ENCODE measurements around the gene MRPS34.

DNA sequence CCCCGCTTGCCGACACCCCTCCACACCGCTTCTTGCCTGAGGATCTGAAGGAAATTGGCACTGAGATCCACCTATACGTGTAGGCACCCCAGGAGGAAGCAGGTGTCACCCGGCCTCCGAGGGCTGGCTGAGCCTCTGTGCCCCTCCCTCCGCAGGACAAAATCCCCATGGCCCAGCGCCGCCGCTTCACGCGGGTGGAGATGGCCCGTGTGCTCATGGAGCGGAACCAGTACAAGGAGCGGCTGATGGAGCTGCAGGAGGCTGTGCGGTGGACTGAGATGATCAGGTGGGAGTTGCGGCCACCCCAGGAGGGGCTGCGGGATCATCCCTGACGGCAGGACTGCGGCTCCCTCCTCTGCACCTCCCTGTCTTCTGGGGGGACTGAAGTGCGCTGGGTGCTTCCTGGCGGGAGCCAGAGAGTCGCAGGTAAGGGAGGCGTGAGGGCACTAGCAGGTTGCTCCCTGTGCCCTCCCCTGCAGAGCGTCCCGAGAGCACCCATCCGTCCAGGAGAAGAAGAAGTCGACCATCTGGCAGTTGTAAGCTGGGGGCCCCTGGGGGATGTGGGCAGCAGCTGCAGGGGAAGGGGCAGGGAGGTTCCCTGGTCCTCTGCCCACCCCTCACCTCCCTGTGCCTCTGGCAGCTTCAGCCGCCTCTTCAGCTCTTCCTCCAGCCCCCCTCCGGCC is 10.6 kb downstream of the MRPS34 start:
- TF ChIP-seq POLR2A (IDR thresholded peaks at IDR 0.05; ENCODE audit: low read length) (no peak), GATA1 (IDR thresholded peaks at IDR 0.05; ENCODE audit: low read depth, low read length) (no peak)

Measured in erythroblast (primary cell).